Stimulated activated naive CD8-positive, alpha-beta T cell treated with anti-CD3 and anti-CD28 coated beads, Interleukin-15, Interleukin-2, amounts not matched to agents 100 U/mL and 50 U/mL, for 24 hours (primary cell): ENCODE results near the gene SIRPG.
"Not testable (repeated sequence)": the region's sequence is repeated elsewhere in the genome, so short reads cannot be mapped to it uniquely, and the experiment has no call there.

Experiments
- ATAC-seq: fragments of 150-1000 bp; cut with Tn5 transposase; one replicate; pipeline ENCODE4 v1.10.0; 2021
- DNase-seq: peaks from one replicate; pipeline ENCODE4 v3.0.0; 2021

The SIRPG gene

DNA sequence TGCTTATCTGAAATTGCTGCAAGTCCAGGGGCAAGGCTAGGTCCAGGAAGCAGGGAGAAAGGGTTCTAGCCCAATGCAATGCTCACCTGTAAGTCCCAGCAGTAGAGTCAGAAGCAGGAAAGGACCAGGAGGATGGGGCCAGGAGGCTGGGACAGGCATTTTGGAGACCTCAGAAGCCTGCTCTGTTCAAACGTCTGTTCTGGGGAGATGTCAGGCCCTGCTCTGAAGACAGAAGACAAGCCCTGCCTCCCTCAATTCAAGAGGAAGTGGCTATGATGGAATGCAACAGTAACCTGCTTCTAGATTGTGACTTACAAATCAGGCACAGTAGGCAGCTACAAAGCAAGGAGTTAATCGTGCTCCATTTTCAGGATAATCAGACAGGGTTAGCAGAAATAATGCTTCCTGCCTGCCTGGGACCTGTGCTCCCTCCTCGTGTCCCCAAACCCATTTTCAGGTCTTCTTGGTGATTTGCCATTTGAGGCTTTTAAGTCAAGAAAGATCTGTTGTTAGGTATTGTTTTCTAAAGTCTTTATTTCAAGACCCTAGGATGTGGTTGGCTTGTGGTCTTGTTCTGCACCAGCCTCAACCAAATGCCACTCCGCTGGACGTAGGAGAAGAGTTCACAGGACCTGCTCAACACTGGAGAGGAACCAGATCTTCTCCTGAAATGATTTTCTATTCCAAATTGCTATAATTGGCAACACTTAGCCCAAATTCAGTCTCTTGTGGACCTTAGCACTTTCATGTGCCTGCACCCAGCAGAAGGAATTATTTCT is at the start of gene SIRPG:
SIRPG (minus strand) TSS at position 224 of the 779 bp plus-strand sequence; CDS start at position 159, 65 bp downstream.
- ATAC-seq (peak; percentile 24), DNase-seq (no peak)

DNA sequence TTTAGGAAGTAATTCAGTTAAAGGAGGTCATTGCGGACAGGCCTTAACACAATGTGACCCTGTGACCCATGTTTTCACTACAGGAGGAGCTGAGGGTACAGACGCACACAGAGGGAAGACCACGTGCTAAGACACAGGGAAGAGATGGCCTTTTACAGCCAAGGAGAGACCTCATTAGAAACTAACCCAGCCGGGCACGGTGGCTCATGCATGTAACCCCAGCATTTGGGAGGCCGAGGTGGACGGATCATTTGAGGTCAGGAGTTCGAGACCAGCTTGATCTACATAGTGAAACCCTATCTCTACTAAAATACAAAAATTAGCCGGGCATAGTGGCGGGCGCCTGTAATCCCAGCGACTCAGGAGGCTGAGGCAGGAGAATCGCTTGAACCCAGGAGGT is 49.3 kb upstream of the SIRPG start:
- DNase-seq, ATAC-seq: not testable (repeated sequence)

DNA sequence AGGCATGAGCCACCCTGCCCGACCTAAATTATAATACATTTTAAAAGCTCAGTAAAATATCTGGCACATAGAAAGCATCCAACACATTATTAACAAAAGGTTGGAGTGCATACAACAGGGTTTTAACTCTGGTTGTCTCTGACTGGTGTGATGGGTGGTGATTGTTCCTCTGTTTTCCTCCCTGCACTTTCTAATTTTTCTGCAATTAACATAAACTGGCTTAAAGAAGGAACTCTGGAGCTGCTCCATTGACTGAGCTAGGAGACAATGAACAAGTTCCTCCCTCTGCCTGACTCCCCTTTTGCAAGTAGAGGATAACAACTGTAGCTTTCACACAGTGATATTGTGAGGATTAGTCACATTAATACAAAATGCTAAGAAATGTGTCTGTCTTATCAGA is 48.5 kb upstream of the SIRPG start:
- no peak for ATAC-seq

DNA sequence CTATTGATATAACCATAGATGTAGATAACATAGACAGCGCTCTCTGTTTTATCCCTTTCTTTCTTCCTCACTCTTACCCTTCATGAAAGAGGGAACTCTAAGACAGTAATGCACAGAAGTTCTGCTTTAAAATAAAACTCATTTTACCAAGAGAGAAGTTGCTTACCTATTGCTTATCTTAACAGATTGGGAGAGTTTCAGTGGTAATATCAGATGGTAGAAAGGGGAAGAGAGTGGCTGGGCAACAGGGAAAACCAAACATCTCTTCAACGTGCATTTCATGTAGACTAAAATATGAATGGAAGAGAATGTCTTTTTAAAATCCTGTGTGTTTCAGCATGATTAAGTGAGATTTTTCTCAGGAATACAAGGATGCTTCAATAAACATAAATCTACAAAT is 45.3 kb upstream of the SIRPG start:
- ATAC-seq (no peak), DNase-seq (no peak)

More for the DNA sequence above, 48.5 kb upstream of the SIRPG start:
- DNase-seq: no peak

- ATAC-seq (no peak), DNase-seq (no peak)
Measured at GRCh38 chr20:1702328-1702727, 44.7 kb upstream of the SIRPG start.

DNA sequence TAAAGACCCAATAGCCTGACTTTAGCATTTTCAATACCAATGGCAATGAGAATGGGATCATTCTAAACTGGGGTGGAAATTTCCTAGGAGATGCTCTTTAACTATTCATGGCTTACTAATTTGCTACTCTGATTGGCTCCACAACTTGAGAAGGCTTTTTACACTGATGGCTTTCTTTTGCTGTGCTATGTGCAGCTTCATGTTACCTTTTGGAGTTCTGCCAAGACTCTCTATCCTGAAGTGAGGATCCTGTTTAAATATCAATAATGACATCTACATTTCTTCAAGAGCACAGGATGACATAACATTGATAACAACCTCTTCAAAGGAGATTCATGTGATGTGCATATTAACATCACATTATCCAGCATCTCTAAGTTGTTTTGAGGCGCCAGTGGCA is 43.4 kb upstream of the SIRPG start:
- DNase-seq: no peak
- no peak for ATAC-seq

GRCh38 chr20:1697592-1697991 is 40.0 kb upstream of the SIRPG start:
- ATAC-seq: no peak
- no peak for DNase-seq

DNA sequence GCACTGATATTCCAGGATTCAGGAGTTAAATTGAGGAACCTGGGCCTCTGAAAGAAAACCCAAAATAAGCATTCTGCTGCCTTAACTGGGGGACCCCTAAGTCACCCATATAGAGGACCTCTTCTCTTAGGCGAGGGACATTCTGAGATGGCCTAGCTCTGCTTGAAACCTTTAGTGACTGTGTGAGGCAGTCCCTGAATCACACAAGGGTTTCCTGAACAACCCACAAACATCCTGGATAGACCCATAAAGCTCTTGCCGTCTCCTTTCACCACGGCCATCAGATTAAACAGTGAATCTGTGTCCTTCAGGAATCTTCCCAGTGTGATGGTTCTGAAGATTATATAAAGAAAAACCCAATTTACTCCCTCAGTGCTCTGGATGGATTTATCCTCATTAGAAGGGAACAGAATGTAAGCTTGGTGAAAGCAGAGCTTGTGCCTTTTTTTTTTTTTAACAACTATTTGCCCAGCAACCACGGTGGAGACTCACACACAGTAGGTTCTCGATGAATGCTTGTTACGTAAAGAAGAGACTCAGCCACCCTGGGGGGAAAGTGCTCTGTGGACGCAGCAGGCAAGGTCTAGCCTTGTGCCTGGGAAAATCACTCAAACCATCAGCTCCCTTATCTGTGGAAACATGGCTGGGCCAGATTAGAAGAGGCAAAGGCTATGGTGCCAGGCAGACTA is 39.1 kb upstream of the SIRPG start:
- DNase-seq (no peak), ATAC-seq (peak; percentile 79)

DNA sequence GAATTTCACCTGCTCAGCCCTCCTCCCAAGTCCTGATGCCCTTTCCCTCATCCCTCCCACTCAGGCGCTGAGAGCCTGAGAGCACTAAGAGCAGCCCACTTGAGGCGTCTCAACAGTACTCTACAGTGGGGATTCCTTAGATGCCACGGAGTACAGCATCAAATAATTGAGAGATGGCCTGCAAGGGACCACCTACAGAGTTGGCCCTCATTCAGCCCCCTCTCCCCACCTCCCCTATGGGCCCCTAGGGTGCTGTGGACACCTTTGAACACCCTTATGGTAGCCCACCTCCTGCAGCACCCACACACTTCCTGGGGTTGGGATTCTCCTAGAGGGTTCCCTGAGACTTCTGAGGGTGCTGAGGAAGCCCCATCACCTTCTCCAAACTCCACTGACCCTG is 37.1 kb upstream of the SIRPG start:
- ATAC-seq: no peak
- no peak for DNase-seq

DNA sequence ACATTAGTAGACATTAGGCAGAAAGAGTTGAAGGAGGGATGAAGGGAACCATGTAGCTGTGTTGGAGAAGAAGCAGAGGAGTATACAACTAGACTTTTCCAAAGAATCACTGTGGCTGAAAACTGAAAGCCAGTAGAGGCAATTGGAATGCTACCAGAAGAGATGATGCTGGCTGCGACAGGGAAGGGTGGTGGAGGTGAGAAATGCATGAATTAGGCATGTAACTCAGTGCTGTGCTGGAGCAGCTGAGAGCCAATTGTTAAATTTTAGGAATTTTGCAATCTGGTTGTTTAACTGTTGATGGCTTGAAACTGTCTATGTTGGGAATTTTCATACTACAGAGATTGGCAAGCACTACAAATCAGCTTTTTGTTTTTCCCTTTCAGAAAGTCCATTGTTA is 35.8 kb upstream of the SIRPG start:
- no peak for DNase-seq
- ATAC-seq: no peak

DNA sequence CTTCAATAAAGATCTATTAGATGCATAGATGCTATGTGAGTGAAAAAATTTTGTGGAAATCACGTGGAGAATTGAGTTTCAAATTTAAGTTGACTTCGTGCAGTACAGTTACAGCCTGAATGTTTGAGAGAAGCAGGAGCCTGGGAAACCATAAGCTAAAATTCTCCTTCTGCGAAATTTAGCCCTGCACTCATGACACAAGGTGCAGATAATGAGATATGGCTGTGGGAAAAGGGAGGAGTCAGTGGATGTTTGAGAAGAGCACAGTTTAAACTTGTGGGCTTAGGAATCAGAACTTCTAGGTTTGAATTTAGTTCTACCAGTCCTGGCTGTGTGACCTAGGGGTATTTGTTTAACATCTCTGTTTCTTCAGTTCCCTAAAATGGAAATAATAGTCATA is 32.1 kb upstream of the SIRPG start:
- ATAC-seq: no peak
- DNase-seq: no peak

- peak; percentile 44 for ATAC-seq
Measured at GRCh38 chr20:1688886-1689538, 31.4 kb upstream of the SIRPG start.

DNA sequence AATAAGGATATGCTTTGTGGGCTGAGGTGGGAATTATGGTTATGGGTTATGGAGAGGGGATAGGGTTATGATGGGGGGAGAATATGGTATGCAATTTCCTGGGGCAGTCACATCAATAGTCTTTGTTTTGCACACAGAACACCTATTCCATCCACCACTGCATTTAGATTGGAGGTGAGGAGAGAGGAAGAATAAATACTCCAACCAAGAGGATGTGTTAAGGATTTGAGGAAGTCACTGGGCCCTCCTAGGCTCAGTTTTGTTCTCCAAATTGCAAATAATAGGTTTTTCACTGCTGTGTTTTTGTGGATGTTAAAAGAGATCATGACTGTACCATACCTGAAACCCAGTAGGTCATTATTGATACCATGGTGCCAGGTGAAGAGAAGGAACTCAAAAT is 29.5 kb upstream of the SIRPG start:
- no peak for ATAC-seq
- DNase-seq: no peak

More at GRCh38 chr20:1688886-1689538, 31.4 kb upstream of the SIRPG start:
- DNase-seq: no peak

DNA sequence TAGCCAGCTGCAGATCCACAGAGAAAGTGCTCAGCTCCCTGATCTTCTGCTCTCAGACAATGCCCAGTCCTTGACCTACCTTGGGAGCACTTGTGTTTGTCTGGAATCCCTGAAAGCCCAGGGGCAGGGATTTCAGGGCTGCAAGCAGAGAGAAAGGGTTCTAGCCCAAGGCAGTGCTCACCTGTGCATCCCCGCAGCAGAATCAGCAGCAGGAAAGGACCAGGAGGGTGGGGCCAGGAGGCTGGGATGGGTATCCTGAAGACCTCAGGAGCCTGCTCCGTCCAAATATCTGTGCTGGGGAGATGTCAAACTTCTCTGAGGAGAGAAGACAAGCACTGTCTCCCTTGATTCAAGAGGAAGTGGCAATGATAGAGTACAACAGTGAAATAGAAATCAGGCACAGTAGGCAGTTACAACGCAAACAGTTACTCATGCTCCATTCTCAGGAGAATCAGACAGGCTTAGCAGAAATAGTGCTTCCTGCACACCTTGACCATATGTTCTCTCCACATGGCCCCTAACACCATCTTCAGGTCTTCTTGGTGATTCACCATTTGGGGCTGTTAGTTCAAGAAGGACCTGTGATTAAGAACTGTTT is 28.7 kb upstream of the SIRPG start:
- ATAC-seq (peak; percentile 21), DNase-seq (no peak)

GRCh38 chr20:1685304-1686052 is 27.9 kb upstream of the SIRPG start:
- DNase-seq (no peak), ATAC-seq (peak; percentile 34)

DNA sequence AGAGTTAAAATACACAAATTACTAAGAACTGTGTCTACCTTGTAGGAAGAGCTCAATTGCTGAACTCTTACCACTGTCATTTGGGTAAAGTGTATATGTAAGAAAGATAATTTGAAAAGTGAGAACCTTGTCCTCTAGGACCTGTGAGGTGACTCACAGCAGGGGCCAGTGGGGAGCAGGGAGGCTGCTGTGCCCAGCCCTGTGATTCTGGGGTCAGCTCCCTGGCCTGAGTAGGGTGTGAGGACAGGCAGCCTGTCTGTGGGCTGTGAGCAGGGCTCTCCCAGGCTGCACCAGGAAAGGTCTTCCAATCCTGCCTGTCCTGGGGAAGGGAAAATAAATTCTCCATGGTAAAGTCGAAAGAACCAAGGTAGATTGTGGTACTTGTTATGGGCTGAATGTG is 27.3 kb upstream of the SIRPG start:
- ATAC-seq: peak; percentile 12

GRCh38 chr20:1676650-1677049 is 19.1 kb upstream of the SIRPG start:
- no peak for ATAC-seq
- DNase-seq: no peak

More for the DNA sequence above, 27.3 kb upstream of the SIRPG start:
- no peak for DNase-seq

- ATAC-seq: peak; percentile 44
Measured at GRCh38 chr20:1674990-1675780, 17.6 kb upstream of the SIRPG start.

DNA sequence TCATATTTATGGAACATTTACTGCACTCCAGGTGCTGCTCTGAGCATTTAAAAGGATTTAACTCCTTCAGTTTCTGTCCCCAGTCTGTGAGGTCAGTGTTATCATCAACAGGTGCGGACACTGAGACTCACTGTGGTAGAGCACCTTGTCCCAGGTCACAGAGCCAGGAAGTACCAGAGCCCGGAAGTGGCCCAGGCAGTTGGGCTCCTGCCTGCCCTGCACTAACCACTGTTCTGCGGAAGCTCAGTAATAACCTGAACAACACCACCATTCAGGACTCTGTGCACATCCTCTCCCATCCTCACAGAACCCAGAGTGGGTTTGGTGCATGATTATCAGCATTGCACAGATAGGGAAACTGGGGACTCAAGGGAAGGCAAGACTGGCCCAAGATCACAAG is 16.8 kb upstream of the SIRPG start:
- no peak for DNase-seq

More at GRCh38 chr20:1674990-1675780, 17.6 kb upstream of the SIRPG start:
- no peak for DNase-seq

DNA sequence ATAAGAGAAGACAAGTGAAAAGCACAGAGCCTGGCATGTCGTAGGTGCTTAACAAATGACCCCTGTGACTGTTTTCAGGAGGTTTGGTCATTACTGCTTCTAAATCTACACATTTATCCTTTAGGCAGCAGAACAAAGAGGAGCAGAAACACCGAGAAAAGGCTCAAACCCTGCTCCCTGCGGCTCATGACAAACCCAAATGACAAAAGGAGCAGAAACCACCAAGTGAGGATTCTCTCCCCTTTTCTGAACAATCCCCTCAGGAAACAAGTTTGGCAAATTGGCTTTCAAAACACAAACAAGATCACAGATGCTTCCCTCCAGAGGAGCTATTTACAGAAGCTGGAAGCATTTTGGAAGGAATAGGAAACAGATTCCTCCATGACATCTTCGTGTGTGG is 15.8 kb upstream of the SIRPG start:
- ATAC-seq (no peak), DNase-seq (no peak)

More for the DNA sequence above, 16.8 kb upstream of the SIRPG start:
- peak; percentile 53 for ATAC-seq

DNA sequence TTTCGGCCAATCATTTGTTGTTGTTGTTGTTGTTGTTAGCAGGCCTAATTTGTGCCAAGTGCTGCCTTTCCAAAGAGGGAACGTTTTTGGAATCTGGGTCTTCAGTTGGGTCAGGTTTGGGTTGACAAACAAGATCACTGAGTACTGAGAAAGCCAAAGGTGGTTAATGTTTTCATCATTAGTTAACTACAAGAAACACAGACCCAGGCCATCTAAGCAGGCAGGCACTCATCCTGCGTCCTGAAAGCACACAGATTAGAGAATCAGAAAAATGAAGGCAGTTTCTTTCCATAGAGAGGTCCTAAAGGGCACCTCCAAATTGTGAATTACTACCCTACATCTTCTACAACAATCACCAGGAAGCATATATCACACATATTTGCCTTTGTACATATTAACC is 15.1 kb upstream of the SIRPG start:
- no peak for ATAC-seq
- DNase-seq: no peak
